ENCODE results near the gene PNP.

- TF ChIP-seq POLR2A (IDR thresholded peaks at IDR 0.05; ENCODE audit: low read length), result no peak
- TF ChIP-seq GATA1 (IDR thresholded peaks at IDR 0.05; ENCODE audit: low read depth, low read length), result no peak
Observed at GRCh38 chr14:20499881-20500280, 30.7 kb downstream of the PNP start.

Data from erythroblast (primary cell).